ENCODE measurements around the gene RNASE11. TPM values are rescaled to one million over a fixed set of nuclear protein-coding genes. Genes with fewer than 3 reads are reported as not detected.
"Not testable (repeated sequence)": the region's sequence is repeated elsewhere in the genome, so short reads cannot be mapped to it uniquely, and the experiment has no call there.

Gene RNASE11
- total and polyA plus RNA-seq, 11 donors = not detected

DNA sequence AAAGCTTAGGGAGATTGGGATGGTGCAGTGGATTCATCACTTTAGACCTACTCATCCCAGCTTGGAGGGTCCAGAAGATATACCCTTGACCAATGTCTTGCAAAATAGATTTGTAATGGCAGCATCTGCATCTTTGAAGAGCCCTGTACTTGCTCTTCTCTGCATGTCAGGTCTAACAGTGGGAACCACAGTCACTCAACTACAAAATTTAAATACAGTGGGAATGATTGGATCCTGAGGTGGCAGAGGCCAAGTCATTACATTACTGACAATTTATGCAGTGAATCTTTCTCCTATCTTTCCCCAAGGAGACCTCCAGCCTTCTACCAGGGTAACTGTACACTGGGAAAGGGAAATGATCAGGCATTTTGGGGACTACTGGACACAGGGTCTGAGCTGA, 18.7 kb downstream of the RNASE11 start:
- ATAC-seq (no peak), DNase-seq (no peak)
- intact Hi-C loops (cut with DNase I) = no loop called here
- H3K4me1 ChIP-seq = no peaks in the 10 kb centered on the region
- no peaks in the 10 kb centered on the region for H3K27me3 ChIP-seq
- H3K9me3 ChIP-seq = peaks cover 0 to 25% (median 15%) of the 10 kb centered on the region in 12 donors
- no peaks in the 10 kb centered on the region for H3K36me3 ChIP-seq
- no peak overlapping the region for H3K4me3 ChIP-seq
- no peak for TF ChIP-seq POLR2A (IDR thresholded peaks at IDR 0.05)
- TF ChIP-seq, protein P1, sequence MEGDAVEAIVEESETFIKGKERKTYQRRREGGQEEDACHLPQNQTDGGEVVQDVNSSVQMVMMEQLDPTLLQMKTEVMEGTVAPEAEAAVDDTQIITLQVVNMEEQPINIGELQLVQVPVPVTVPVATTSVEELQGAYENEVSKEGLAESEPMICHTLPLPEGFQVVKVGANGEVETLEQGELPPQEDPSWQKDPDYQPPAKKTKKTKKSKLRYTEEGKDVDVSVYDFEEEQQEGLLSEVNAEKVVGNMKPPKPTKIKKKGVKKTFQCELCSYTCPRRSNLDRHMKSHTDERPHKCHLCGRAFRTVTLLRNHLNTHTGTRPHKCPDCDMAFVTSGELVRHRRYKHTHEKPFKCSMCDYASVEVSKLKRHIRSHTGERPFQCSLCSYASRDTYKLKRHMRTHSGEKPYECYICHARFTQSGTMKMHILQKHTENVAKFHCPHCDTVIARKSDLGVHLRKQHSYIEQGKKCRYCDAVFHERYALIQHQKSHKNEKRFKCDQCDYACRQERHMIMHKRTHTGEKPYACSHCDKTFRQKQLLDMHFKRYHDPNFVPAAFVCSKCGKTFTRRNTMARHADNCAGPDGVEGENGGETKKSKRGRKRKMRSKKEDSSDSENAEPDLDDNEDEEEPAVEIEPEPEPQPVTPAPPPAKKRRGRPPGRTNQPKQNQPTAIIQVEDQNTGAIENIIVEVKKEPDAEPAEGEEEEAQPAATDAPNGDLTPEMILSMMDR (IDR thresholded peaks at IDR 0.05) = no peak
- no peak overlapping the region for H3K27ac ChIP-seq

DNA sequence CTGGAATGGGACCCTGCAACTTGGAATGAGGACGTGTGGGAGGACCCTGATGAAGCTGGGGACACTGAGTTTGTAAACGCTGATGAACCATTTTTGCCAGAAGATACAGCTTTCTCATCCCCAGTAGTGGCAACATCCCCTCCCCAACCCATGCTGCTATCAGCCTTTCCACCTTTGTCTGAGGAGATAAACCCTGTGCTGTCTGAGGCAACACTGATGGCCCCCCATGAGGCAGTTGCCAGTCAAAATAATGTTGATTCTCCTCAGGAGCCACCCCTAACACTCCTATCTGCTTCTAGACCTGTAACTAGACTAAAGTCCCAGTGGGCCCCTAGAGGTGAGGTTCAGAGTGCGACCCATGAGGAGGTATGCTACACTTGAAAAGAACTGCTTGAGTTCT, 19.4 kb downstream of the RNASE11 start:
- Histone ChIP-seq H3K4me3 (no peak overlapping the region), H3K4me1 (no peaks in the 10 kb centered on the region), H3K36me3 (no peaks in the 10 kb centered on the region), H3K9me3 (peaks cover 0 to 25% (median 15%) of the 10 kb centered on the region in 12 donors), H3K27ac (no peak overlapping the region), H3K27me3 (no peaks in the 10 kb centered on the region)
- intact Hi-C loops (cut with DNase I) = no loop called here
- 70 to 80% (median 76%) methylated on average over 3 of the region's 3 CpGs for WGBS, 4 donors
- TF ChIP-seq, protein P1 (IDR thresholded peaks at IDR 0.05) = no peak
- no peak for TF ChIP-seq POLR2A (IDR thresholded peaks at IDR 0.05)
- no peak for DNase-seq
- ATAC-seq = no peak

DNA sequence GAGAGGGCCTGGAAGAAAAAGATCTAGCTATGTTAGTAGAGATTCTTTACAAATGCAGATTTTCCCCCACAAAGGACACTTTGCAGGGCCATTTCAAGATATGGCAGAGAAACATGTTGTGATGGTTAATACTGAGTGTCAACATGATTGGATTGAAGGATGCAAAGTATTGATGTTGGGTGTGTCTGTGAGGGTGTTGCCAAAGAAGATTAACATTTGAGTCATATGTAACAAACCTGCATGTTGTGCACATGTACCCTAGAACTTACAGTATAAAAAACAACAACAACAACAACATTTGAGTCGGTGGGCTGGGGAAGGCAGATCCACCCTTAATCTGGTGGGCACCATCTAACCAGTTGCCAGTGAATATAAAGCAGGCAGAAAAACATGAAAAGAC, 20.6 kb downstream of the RNASE11 start:
- intact Hi-C loops (cut with DNase I); H3K4me3 ChIP-seq; H3K4me1 ChIP-seq; H3K27ac ChIP-seq; DNase-seq; H3K36me3 ChIP-seq; ATAC-seq; H3K27me3 ChIP-seq: not testable (repeated sequence)
- peaks cover 0 to 25% (median 15%) of the 10 kb centered on the region in 12 donors for H3K9me3 ChIP-seq
- WGBS, 4 donors = 78 to 87% (median 80%) methylated on average over 1 of the region's 1 CpG

DNA sequence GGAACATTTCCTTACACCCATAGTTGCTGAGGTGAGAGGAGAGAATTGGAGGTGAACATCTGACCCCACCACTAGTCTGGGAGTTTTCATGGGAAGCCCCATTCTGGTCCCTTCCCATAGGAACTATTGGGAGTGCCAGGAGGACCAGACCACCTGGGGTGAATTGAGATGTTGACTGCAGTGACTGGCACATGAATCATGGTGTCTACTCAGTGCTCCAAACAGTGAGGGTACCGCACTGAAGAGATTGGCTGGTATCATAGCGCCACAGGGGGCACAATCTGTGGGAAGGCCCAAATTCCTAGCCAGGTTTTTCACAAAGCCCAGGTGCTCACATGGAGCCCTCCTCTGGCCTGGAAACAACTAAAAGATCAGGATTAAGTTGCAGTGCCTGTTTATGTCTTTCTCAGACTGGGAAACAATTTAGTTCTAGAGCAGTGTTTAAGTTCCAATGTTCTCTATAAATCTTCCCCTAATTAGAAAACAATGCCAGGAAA, 23.3 kb downstream of the RNASE11 start:
- 80 to 100% (median 89%) methylated on average over 1 to 2 of the region's 2 CpGs for WGBS, 4 donors
- intact Hi-C loops (cut with DNase I) = no loop called here
- H3K27me3 ChIP-seq = no peaks in the 10 kb centered on the region

More for the DNA sequence above, 23.3 kb downstream of the RNASE11 start:
- Histone ChIP-seq H3K9me3 (peaks cover 0 to 20% (median 13%) of the 10 kb centered on the region in 12 donors), H3K4me3 (no peak overlapping the region), H3K4me1 (no peaks in the 10 kb centered on the region), H3K36me3 (no peaks in the 10 kb centered on the region), H3K27ac (no peak overlapping the region)
- ATAC-seq (no peak), DNase-seq (no peak)
- no peak for TF ChIP-seq POLR2A (IDR thresholded peaks at IDR 0.05)
- TF ChIP-seq, protein P1 (IDR thresholded peaks at IDR 0.05) = no peak
